K562 (cell line): ENCODE results near the gene LIX1. TPM values are rescaled to one million over a fixed set of nuclear protein-coding genes. Genes with fewer than 3 reads are reported as not detected.

Experiments used
- ATAC-seq: fragments of 200-7000 bp; cut with Tn5 transposase; 3 replicates; pipeline ENCODE4 v1.9.1; 2020; ENCODE audit warnings: moderate library complexity
- BruUV-seq: library from RNA; stranded (reverse); fragments of 400-500 nt; replicated peaks from 2 replicates; lab custom pipeline; 2021; lab: Mats Ljungman, UMichigan
- CTCF ChIA-PET: fragments of 300-600 bp; formaldehyde crosslinking; extraction: SDS; loops from one replicate; lab custom pipeline; 2021; ENCODE audit warnings: low intra/inter-chr PET ratio; lab: Yijun Ruan, JAX
- POLR2A ChIA-PET: fragments of 300-600, 350-650 bp; sonication (Branson Sonifier 250); formaldehyde crosslinking; extraction: SDS; loops from one replicate; lab custom pipeline; 2021; ENCODE audit warnings: antibody characterized with exemption, inconsistent platforms; lab: Yijun Ruan, JAX
- DNase-seq, 4 experiments: peaks; one replicate each; pipeline versions ENCODE4 v3.0.0 to v3.0.0-alpha.2; 2011 to 2018; ENCODE audit warnings: low spot score in 3 of 4, mixed read lengths in 3 of 4; ENCODE audit errors: extremely low read depth in 1 of 4
- FAIRE-seq: peaks from 2 replicates; lab custom pipeline; 2011; peaks lifted over from hg19 to GRCh38; lab: Jason Lieb, UNC
- H2AFZ ChIP-seq: 2 replicates; pipeline ENCODE4 v1.6.0; 2011; ENCODE audit warnings: low read depth, low read length, control low read depth, inconsistent platforms
- H3K27ac ChIP-seq: fragments of 200-600 bp; 3 replicates; pipeline ENCODE4 v1.8.0; 2011; ENCODE audit warnings: low read depth, mild to moderate bottlenecking, control low read depth, inconsistent platforms, low read length, moderate library complexity, mixed read lengths; ENCODE audit errors: extremely low read depth
- H3K27me3 ChIP-seq, 2 experiments: fragments of 300-600 bp in 1 of 2; 2 replicates in 1 of 2; 3 replicates in 1 of 2; pipeline versions ENCODE4 v1.6.0 to v1.8.0; 2011; ENCODE audit warnings: inconsistent platforms in 2 of 2, low read length in 2 of 2, mild to moderate bottlenecking in 1 of 2, mixed read lengths in 1 of 2, moderate library complexity in 1 of 2; ENCODE audit not compliant: control insufficient read depth in 2 of 2, insufficient read depth in 2 of 2
- H3K36me3 ChIP-seq: fragments of 300-600 bp; 3 replicates; pipeline ENCODE4 v1.8.0; 2011; ENCODE audit warnings: mild to moderate bottlenecking, low read length, inconsistent platforms; ENCODE audit not compliant: control insufficient read depth, insufficient read depth
- H3K4me1 ChIP-seq, 2 experiments: fragments of 200-600 bp in 1 of 2; replicated peaks in 1 of 2; 2 replicates in 1 of 2; 3 replicates in 1 of 2; pipeline versions ENCODE4 v1.5.1 to v1.8.0; 2011; ENCODE audit warnings: inconsistent platforms in 2 of 2, low read length in 2 of 2, mild to moderate bottlenecking in 1 of 2, mixed read lengths in 1 of 2, moderate library complexity in 1 of 2; ENCODE audit not compliant: control insufficient read depth in 2 of 2, insufficient read depth in 2 of 2
- H3K4me2 ChIP-seq: 2 replicates; pipeline ENCODE4 v1.6.1; 2011; ENCODE audit warnings: low read length, control low read depth, inconsistent platforms, mixed read lengths; ENCODE audit not compliant: insufficient read depth
- H3K4me3 ChIP-seq: fragments of 200-600 bp; sonication (generic), shearing (Covaris generic); 2 replicates; pipeline ENCODE4 v1.5.1; 2016; ENCODE audit warnings: control low read depth, inconsistent platforms
- H3K79me2 ChIP-seq: fragments of 200-600 bp; 3 replicates; pipeline ENCODE4 v1.8.0; 2011; ENCODE audit warnings: low read length, inconsistent platforms; ENCODE audit not compliant: control insufficient read depth, insufficient read depth
- H3K9ac ChIP-seq, 2 experiments: 2 replicates each; pipeline versions ENCODE4 v1.6.0 to v1.6.1; 2011; ENCODE audit warnings: low read depth in 2 of 2, low read length in 2 of 2, control low read depth in 1 of 2, inconsistent platforms in 1 of 2, mild to moderate bottlenecking in 1 of 2, mixed read lengths in 1 of 2; ENCODE audit not compliant: insufficient read depth in 1 of 2
- H3K9me1 ChIP-seq: one replicate; pipeline ENCODE4 v1.6.0; 2011; ENCODE audit warnings: inconsistent platforms, mild to moderate bottlenecking, low read length, moderate library complexity; ENCODE audit not compliant: control insufficient read depth, insufficient read depth
- H3K9me3 ChIP-seq: replicated peaks from 2 replicates; pipeline ENCODE4 v1.5.1; 2011; ENCODE audit warnings: low read depth, low read length, inconsistent platforms; ENCODE audit not compliant: control insufficient read depth, insufficient read depth
- H4K20me1 ChIP-seq: replicated peaks from 2 replicates; pipeline ENCODE4 v1.6.1; 2011; ENCODE audit warnings: low read length, inconsistent platforms, mixed read lengths; ENCODE audit not compliant: control insufficient read depth, insufficient read depth
- EHMT2 ChIP-seq: fragments of 450-650 bp; IDR thresholded peaks from 2 replicates; pipeline ENCODE4 v1.6.1; 2018; ENCODE audit warnings: antibody characterized with exemption
- PBX2 ChIP-seq, 2 experiments: IDR thresholded peaks in 1 of 2; conservative IDR thresholded peaks in 1 of 2; 2 replicates each; pipeline ENCODE4 v1.6.1; 2016; ENCODE audit warnings: low read depth in 2 of 2, mild to moderate bottlenecking in 1 of 2, missing compliant biosample characterization in 1 of 2, missing genetic modification characterization in 1 of 2, moderate library complexity in 1 of 2
- SIRT6 ChIP-seq: IDR thresholded peaks from one replicate; pipeline ENCODE4 v1.6.1; 2012; ENCODE audit warnings: low read depth, mild to moderate bottlenecking, control low read depth, inconsistent platforms, low read length, moderate library complexity
- ZNF224 ChIP-seq: sonication (generic); formaldehyde crosslinking; IDR thresholded peaks from 2 replicates; pipeline ENCODE4 v1.8.0; 2022; ENCODE audit warnings: mild to moderate bottlenecking, missing genetic modification reagents
- ZNF316 ChIP-seq: fragments of 450-650 bp; IDR thresholded peaks from 2 replicates; pipeline ENCODE4 v1.6.1; 2016
- WGBS: fragments of 100-300 bp; shearing (Covaris generic); methylation state at CpG from one replicate; pipeline ENCODE4 v1.1.6; 2016; ENCODE audit warnings: low coverage, mixed read lengths; ENCODE audit not compliant: insufficient coverage; ENCODE audit errors: missing lambda C conversion rate; 5-methylcytosine and 5-hydroxymethylcytosine counted together
- in situ Hi-C: fragments of 300-500 bp; cut with MboI; formaldehyde crosslinking; loops from 4 replicates; pipeline ENCODE4 v1.15.0; 2018; ENCODE audit warnings: inconsistent platforms, mixed read lengths
- intact Hi-C: fragments of 100-400 bp; cut with micrococcal nuclease; formaldehyde crosslinking; loops from 2 replicates; pipeline ENCODE4 v1.14.2; 2022
- polyA plus RNA-seq, 8 experiments: library from polyadenylated mRNA; depleted of rRNA in 4 of 8; stranded (reverse) in 5 of 8; unstranded in 3 of 8; fragments of >200 nt; fragmentation: Nextera tagmentation in 2 of 8; fragmentation: Illumina TruSeq in 1 of 8; extraction: Ambion mirVana in 2 of 8; extraction: Trizol in 1 of 8; gene quantifications; 2 replicates each; pipeline versions ENCODE4 v1.2.1 to v1.2.3, GENCODE V29; 2011 to 2014; ENCODE audit warnings: inconsistent platforms in 1 of 8, missing spikeins in 1 of 8
- total RNA-seq, 7 experiments: library from RNA; depleted of rRNA in 6 of 7; stranded (reverse); fragments of >200 nt in 6 of 7; fragmentation: Illumina TruSeq in 2 of 7; extraction: Trizol in 2 of 7; gene quantifications; 2 replicates each; pipeline versions ENCODE4 v1.2.1 to v1.2.3, GENCODE V29; 2011 to 2021; ENCODE audit warnings: low replicate concordance in 1 of 7
- TF ChIP-seq, protein P1 (sequence below), 2 experiments: fragments of 450-650 bp in 1 of 2; sonication (generic) in 1 of 2; formaldehyde crosslinking in 1 of 2; IDR thresholded peaks; 2 replicates each; pipeline versions ENCODE4 v1.7.1 to v1.9.0; 2016 to 2022; ENCODE audit warnings: inconsistent platforms in 1 of 2, mild to moderate bottlenecking in 1 of 2, missing genetic modification reagents in 1 of 2
- TF ChIP-seq, protein P2 (sequence below): sonication (generic); formaldehyde crosslinking; IDR thresholded peaks from 2 replicates; pipeline ENCODE4 v1.8.0; 2022; ENCODE audit warnings: mild to moderate bottlenecking, low read depth, missing genetic modification reagents

The LIX1 gene
- total and polyA plus RNA-seq, 9 of the 15 experiments (the other 6 are each of a cell fraction or from before 2014, with no cell fraction given) = 0.01 to 0.18 TPM; not detected in 7

DNA sequence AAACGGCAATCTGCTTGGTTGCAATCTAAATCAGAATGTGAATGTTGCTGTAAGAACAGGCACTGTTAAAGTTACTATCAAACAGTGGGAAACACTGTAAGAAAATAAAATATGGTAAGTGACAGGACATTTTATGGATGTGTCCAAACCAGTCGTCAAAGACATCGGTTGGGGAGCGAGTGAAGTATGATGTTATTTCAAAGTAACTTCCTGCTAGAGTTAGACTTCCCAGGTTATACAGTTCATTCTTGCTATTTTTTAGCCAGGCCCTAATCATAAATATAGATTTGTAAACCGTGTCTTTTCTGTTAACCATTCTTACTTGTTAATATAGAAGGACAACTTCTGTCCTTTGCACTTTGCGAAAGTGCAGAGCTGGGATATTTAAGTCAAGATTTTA lies 30.2 kb downstream of the LIX1 start (continued):
- TF ChIP-seq PBX2 (CRISPR knock-in tag; IDR thresholded peaks at IDR 0.05; ENCODE audit: low read depth) (no peak), PBX2 (tag; conservative IDR thresholded peaks at IDR 0.05; ENCODE audit: low read depth) (no peak)

DNA sequence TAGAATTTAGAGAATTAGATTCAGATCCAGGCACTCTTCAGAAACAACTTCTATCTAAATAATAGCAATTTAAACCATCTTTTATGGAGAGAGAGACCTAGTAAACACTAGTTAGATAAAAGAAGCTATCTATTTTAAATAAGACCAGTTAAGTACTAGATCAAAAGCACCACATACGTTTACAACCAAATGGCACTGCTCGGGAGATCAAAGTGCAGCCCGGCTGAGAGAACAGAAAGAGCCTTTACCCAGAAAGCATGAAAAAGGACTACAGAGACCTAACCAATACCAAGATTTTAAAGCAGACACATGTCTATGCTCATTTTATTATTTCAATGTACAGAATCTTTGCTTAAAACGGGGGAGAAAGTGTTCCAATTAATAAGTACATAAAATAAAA lies 30.8 kb downstream of the LIX1 start:
- H3K9ac ChIP-seq = no peak overlapping the region
- intact Hi-C loops = no loop called here
- no peak overlapping the region for H3K4me2 ChIP-seq
- H3K4me3 ChIP-seq = no peak overlapping the region
- H3K9me3 ChIP-seq = no peaks in the 10 kb centered on the region
- in situ Hi-C loops = no loop called here
- BruUV-seq = no TSS peak
- no peaks in the 10 kb centered on the region for H3K79me2 ChIP-seq
- POLR2A ChIA-PET = no interaction called here
- ATAC-seq = no peak
- no peaks in the 10 kb centered on the region for H3K4me1 ChIP-seq
- no peak overlapping the region for H2AFZ ChIP-seq
- H3K9me1 ChIP-seq = no peaks in the 10 kb centered on the region
- WGBS = 57% methylated on average over 4 of the region's 4 CpGs
- CTCF ChIA-PET = no interaction called here
- H3K36me3 ChIP-seq = no peaks in the 10 kb centered on the region
- FAIRE-seq = no peak
- DNase-seq = no peak
- H4K20me1 ChIP-seq = no peaks in the 10 kb centered on the region; the same call in 1 of the 2 replicates
- H3K27ac ChIP-seq = no peak overlapping the region
- no peaks in the 10 kb centered on the region for H3K27me3 ChIP-seq
- TF ChIP-seq ZNF316 = no peak
- no peak for TF ChIP-seq ZNF224 (CRISPR knock-in tag)
- TF ChIP-seq, protein P1, sequence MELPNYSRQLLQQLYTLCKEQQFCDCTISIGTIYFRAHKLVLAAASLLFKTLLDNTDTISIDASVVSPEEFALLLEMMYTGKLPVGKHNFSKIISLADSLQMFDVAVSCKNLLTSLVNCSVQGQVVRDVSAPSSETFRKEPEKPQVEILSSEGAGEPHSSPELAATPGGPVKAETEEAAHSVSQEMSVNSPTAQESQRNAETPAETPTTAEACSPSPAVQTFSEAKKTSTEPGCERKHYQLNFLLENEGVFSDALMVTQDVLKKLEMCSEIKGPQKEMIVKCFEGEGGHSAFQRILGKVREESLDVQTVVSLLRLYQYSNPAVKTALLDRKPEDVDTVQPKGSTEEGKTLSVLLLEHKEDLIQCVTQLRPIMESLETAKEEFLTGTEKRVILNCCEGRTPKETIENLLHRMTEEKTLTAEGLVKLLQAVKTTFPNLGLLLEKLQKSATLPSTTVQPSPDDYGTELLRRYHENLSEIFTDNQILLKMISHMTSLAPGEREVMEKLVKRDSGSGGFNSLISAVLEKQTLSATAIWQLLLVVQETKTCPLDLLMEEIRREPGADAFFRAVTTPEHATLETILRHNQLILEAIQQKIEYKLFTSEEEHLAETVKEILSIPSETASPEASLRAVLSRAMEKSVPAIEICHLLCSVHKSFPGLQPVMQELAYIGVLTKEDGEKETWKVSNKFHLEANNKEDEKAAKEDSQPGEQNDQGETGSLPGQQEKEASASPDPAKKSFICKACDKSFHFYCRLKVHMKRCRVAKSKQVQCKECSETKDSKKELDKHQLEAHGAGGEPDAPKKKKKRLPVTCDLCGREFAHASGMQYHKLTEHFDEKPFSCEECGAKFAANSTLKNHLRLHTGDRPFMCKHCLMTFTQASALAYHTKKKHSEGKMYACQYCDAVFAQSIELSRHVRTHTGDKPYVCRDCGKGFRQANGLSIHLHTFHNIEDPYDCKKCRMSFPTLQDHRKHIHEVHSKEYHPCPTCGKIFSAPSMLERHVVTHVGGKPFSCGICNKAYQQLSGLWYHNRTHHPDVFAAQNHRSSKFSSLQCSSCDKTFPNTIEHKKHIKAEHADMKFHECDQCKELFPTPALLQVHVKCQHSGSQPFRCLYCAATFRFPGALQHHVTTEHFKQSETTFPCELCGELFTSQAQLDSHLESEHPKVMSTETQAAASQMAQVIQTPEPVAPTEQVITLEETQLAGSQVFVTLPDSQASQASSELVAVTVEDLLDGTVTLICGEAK (IDR thresholded peaks at IDR 0.05) = no peak
- TF ChIP-seq, protein P1 (CRISPR knock-in tag; IDR thresholded peaks at IDR 0.05) = no peak
- no peak for TF ChIP-seq SIRT6
- no peak for TF ChIP-seq EHMT2
- TF ChIP-seq, protein P2, sequence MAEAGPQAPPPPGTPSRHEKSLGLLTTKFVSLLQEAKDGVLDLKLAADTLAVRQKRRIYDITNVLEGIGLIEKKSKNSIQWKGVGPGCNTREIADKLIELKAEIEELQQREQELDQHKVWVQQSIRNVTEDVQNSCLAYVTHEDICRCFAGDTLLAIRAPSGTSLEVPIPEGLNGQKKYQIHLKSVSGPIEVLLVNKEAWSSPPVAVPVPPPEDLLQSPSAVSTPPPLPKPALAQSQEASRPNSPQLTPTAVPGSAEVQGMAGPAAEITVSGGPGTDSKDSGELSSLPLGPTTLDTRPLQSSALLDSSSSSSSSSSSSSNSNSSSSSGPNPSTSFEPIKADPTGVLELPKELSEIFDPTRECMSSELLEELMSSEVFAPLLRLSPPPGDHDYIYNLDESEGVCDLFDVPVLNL (CRISPR knock-in tag) = no peak
